ENCODE measurements around the gene CNRIP1. TPM values are rescaled to one million over a fixed set of nuclear protein-coding genes. Genes with fewer than 3 reads are reported as not detected.

CNRIP1 gene
- total RNA-seq, 4 donors from 2014 or later, result 4.7 to 7.6 (median 6.5) TPM

- Histone ChIP-seq H3K27ac (peak overlapping the region in 1 of 4 donors; percentile 45), H3K36me3 (no peaks in the 10 kb centered on the region), H3K27me3 (no peaks in the 10 kb centered on the region), H3K4me3 (no peak overlapping the region), H3K4me1 (peaks cover 34 to 46% of the 10 kb centered on the region in 2 donors), H3K9me3 (no peaks in the 10 kb centered on the region)
- intact Hi-C loops (cut with DNase I; ENCODE audit: low total_unique reads) (no loop called here), in situ Hi-C loops (cut with MboI; ENCODE audit: low sequenced_read_pairs in 4 of 4) (loop anchor here in 1 of 4 donors (10.0 kb wide), 1 partner anchor 171 kb away; no protein-coding TSS in a partner anchor)
- TF ChIP-seq POLR2A (IDR thresholded peaks at IDR 0.05), result no peak
- no peak for TF ChIP-seq CTCF (IDR thresholded peaks at IDR 0.05 in 4 of 5, conservative IDR thresholded peaks at IDR 0.05 in 1 of 5)
- DNase-seq, result no peak
- no peak for ATAC-seq
Observed at GRCh38 chr2:68295516-68295915, 24.2 kb downstream of the CNRIP1 start.

- peak in 1 of 2 donors; percentile 24 for ATAC-seq
- Histone ChIP-seq H3K27me3 (no peaks in the 10 kb centered on the region), H3K27ac (peak overlapping the region in 1 of 4 donors; percentile 45), H3K36me3 (no peaks in the 10 kb centered on the region), H3K9me3 (no peaks in the 10 kb centered on the region), H3K4me3 (no peak overlapping the region), H3K4me1 (peaks cover 40 to 48% of the 10 kb centered on the region in 2 donors)
- TF ChIP-seq CTCF (IDR thresholded peaks at IDR 0.05 in 4 of 5, conservative IDR thresholded peaks at IDR 0.05 in 1 of 5) (no peak), POLR2A (IDR thresholded peaks at IDR 0.05) (no peak)
- no peak for DNase-seq
- intact Hi-C loops (cut with DNase I; ENCODE audit: low total_unique reads) (no loop called here), in situ Hi-C loops (cut with MboI; ENCODE audit: low sequenced_read_pairs in 4 of 4) (loop anchor here in 1 of 4 donors (5.0 to 10.0 kb wide), 2 partner anchors 98 to 170 kb away; no protein-coding TSS in a partner anchor)
Observed at GRCh38 chr2:68294913-68295312, 24.8 kb downstream of the CNRIP1 start.

GRCh38 chr2:68294187-68294586 is 25.6 kb downstream of the CNRIP1 start:
- Histone ChIP-seq H3K9me3 (no peaks in the 10 kb centered on the region), H3K27me3 (no peaks in the 10 kb centered on the region), H3K4me3 (no peak overlapping the region), H3K36me3 (no peaks in the 10 kb centered on the region), H3K27ac (peak overlapping the region in 1 of 4 donors; percentile 45), H3K4me1 (peaks cover 48 to 52% of the 10 kb centered on the region in 2 donors)
- ATAC-seq (no peak), DNase-seq (no peak)
- no peak for TF ChIP-seq CTCF (IDR thresholded peaks at IDR 0.05 in 4 of 5, conservative IDR thresholded peaks at IDR 0.05 in 1 of 5)
- TF ChIP-seq POLR2A (IDR thresholded peaks at IDR 0.05), result no peak
- in situ Hi-C loops (cut with MboI; ENCODE audit: low sequenced_read_pairs in 4 of 4) (loop anchor here in 1 of 4 donors (5.0 to 10.0 kb wide), 2 partner anchors 97 to 169 kb away; no protein-coding TSS in a partner anchor), intact Hi-C loops (cut with DNase I; ENCODE audit: low total_unique reads) (no loop called here)

- H3K36me3 ChIP-seq, result no peaks in the 10 kb centered on the region
- H3K27ac ChIP-seq, result peak overlapping the region in 1 of 4 donors; percentile 45
- H3K4me3 ChIP-seq, result no peak overlapping the region
- DNase-seq (no peak), ATAC-seq (no peak)
- in situ Hi-C loops (cut with MboI; ENCODE audit: low sequenced_read_pairs in 4 of 4) (loop anchor here in 1 of 4 donors (5.0 to 10.0 kb wide), 2 partner anchors 96 to 169 kb away; no protein-coding TSS in a partner anchor), intact Hi-C loops (cut with DNase I; ENCODE audit: low total_unique reads) (no loop called here)
- H3K27me3 ChIP-seq, result no peaks in the 10 kb centered on the region
- TF ChIP-seq POLR2A (IDR thresholded peaks at IDR 0.05), result no peak
- TF ChIP-seq CTCF (IDR thresholded peaks at IDR 0.05 in 4 of 5, conservative IDR thresholded peaks at IDR 0.05 in 1 of 5), result no peak
- H3K9me3 ChIP-seq, result no peaks in the 10 kb centered on the region
- peaks cover 52 to 57% of the 10 kb centered on the region in 2 donors for H3K4me1 ChIP-seq
Observed at GRCh38 chr2:68293755-68294154, 26.0 kb downstream of the CNRIP1 start.

Measured in gastrocnemius medialis (tissue), 4 donors.